Astrocyte (in vitro differentiated cells and primary cell): ENCODE data around the gene EXD3. TPM values are rescaled to one million over a fixed set of nuclear protein-coding genes. Genes with fewer than 3 reads are reported as not detected.
A peak's percentile ranks its signal among the peaks of the same experiment; 100 is the strongest.

Experiments used
- DNase-seq: peaks from one replicate; pipeline ENCODE4 v3.0.0-alpha.2; 2010; ENCODE audit warnings: low read depth
- FAIRE-seq: peaks from 2 replicates; lab custom pipeline; 2011; peaks lifted over from hg19 to GRCh38; lab: Jason Lieb, UNC
- H2AFZ ChIP-seq: 2 replicates; pipeline ENCODE4 v1.6.0; 2012; ENCODE audit warnings: low read depth, low read length, inconsistent platforms
- H3K27ac ChIP-seq: 2 replicates; pipeline ENCODE4 v1.5.1; 2011; ENCODE audit warnings: low read depth, low read length, inconsistent platforms
- H3K27me3 ChIP-seq: 2 replicates; pipeline ENCODE4 v1.6.0; 2011; ENCODE audit warnings: low read length, inconsistent platforms; ENCODE audit not compliant: insufficient read depth
- H3K36me3 ChIP-seq: 2 replicates; pipeline ENCODE4 v1.5.1; 2011; ENCODE audit warnings: low read length, inconsistent platforms; ENCODE audit not compliant: insufficient read depth
- H3K4me1 ChIP-seq: 2 replicates; pipeline ENCODE4 v1.5.1; 2011; ENCODE audit warnings: low read length, inconsistent platforms; ENCODE audit not compliant: insufficient read depth
- H3K4me2 ChIP-seq: 2 replicates; pipeline ENCODE4 v1.6.0; 2012; ENCODE audit warnings: low read length, inconsistent platforms
- H3K4me3 ChIP-seq: 2 replicates; pipeline ENCODE4 v1.5.1; 2011; ENCODE audit warnings: low read depth, mild to moderate bottlenecking, low read length, inconsistent platforms; ENCODE audit not compliant: insufficient read depth
- H3K79me2 ChIP-seq: 2 replicates; pipeline ENCODE4 v1.6.0; 2012; ENCODE audit warnings: mild to moderate bottlenecking, low read length, inconsistent platforms; ENCODE audit not compliant: insufficient read depth
- H3K9ac ChIP-seq: 2 replicates; pipeline ENCODE4 v1.6.0; 2012; ENCODE audit warnings: mild to moderate bottlenecking, low read length, inconsistent platforms
- H3K9me3 ChIP-seq: 2 replicates; pipeline ENCODE4 v1.5.1; 2012; ENCODE audit warnings: low read depth, mild to moderate bottlenecking, low read length, inconsistent platforms; ENCODE audit not compliant: insufficient read depth
- H4K20me1 ChIP-seq: 2 replicates; pipeline ENCODE4 v1.6.0; 2012; ENCODE audit warnings: low read length, inconsistent platforms; ENCODE audit not compliant: insufficient read depth
- H3K27ac Mint-ChIP-seq: one replicate; pipeline ENCODE4 v1.8.0; 2021; ENCODE audit warnings: mild to moderate bottlenecking, mixed read lengths; ENCODE audit not compliant: unreplicated experiment
- H3K27me3 Mint-ChIP-seq: one replicate; pipeline ENCODE4 v1.8.0; 2021; ENCODE audit warnings: low read depth, mixed read lengths; ENCODE audit not compliant: unreplicated experiment
- H3K36me3 Mint-ChIP-seq: one replicate; pipeline ENCODE4 v1.8.0; 2021; ENCODE audit warnings: low read depth, mixed read lengths; ENCODE audit not compliant: unreplicated experiment
- H3K4me1 Mint-ChIP-seq: one replicate; pipeline ENCODE4 v1.8.0; 2021; ENCODE audit warnings: low read depth, mixed read lengths; ENCODE audit not compliant: unreplicated experiment
- H3K4me3 Mint-ChIP-seq: one replicate; pipeline ENCODE4 v1.8.0; 2021; ENCODE audit warnings: mild to moderate bottlenecking, moderate library complexity, mixed read lengths; ENCODE audit not compliant: unreplicated experiment
- H3K9me3 Mint-ChIP-seq: one replicate; pipeline ENCODE4 v1.8.0; 2021; ENCODE audit warnings: mild to moderate bottlenecking, mixed read lengths; ENCODE audit not compliant: unreplicated experiment
- EZH2 ChIP-seq: IDR thresholded peaks from 2 replicates; pipeline ENCODE4 v1.6.1; 2012; ENCODE audit warnings: mild to moderate bottlenecking, low read length, inconsistent platforms; ENCODE audit not compliant: insufficient read depth
- total RNA-seq: library from RNA; stranded (reverse); gene quantifications from 2 replicates; pipeline ENCODE4 v1.2.1, GENCODE V29; 2021
- TF ChIP-seq, protein P1 (sequence below): IDR thresholded peaks from 2 replicates; pipeline ENCODE4 v1.5.1; 2011; ENCODE audit warnings: low read depth, mild to moderate bottlenecking, inconsistent platforms, low read length, moderate library complexity; ENCODE audit not compliant: insufficient read depth

Gene EXD3
- total RNA-seq, 1 donor from 2014 or later = 8.5 TPM

DNA sequence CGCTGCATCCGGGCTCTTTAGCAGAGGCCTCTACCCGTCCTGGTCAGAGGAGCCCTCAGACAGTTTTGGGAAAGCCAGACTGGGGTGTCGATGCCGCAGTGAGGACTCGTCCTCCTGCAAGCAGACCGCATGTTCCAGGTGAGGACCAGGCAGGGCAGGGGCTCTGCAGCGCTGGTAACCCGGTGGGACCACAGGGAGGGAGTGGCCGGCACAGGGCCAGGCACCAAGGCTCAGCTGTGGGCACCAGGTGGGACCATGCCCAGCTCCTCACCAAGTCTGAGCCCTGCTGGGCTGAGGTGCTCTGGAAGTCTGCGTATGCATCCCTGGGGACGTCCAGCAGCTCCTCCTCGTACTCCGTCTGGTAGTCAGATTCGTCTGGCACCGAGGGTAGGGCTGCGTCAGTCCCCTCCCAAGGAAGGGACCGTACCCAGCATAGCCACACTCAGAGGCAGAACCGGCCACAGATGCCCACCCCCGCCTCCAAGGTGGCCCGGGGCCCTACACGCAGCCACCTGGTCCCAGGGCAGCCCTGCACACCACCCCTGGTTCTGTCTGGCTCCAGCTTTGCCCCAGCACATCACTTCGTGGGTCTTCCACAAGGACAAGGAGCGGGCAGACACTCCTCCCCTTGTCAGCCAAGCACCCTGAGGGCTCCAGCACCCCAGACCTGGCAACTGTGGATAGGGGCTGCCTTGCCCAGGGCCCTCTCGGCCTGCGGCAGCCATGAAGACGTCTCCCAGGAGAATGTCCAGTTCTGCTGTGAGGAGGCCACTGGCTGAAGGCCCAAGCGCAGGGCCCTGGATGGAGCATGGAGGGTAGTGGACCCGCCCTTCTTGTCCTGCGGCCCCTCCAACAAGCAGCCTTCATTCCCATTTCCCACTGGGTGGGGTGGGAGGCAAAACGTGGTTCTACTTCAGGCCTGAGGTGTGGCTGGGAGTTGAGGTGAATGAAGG lies 37.7 kb upstream of the EXD3 start:
- H3K27ac Mint-ChIP-seq = no peak overlapping the region
- FAIRE-seq = no peak
- H3K4me1 Mint-ChIP-seq = peaks cover 10% of the 10 kb centered on the region
- H3K9me3 ChIP-seq = no peaks in the 10 kb centered on the region
- no peak for DNase-seq
- peaks cover 34% of the 10 kb centered on the region for H3K4me1 ChIP-seq
- H3K4me3 ChIP-seq = no peak overlapping the region
- no peak overlapping the region for H3K27ac ChIP-seq
- H3K27me3 ChIP-seq = no peaks in the 10 kb centered on the region
- no peak overlapping the region for H3K4me3 Mint-ChIP-seq
- H3K36me3 Mint-ChIP-seq = peaks cover 3% of the 10 kb centered on the region
- H3K9me3 Mint-ChIP-seq = no peaks in the 10 kb centered on the region
- no peak overlapping the region for H3K9ac ChIP-seq
- no peak for TF ChIP-seq EZH2
- TF ChIP-seq, protein P1, sequence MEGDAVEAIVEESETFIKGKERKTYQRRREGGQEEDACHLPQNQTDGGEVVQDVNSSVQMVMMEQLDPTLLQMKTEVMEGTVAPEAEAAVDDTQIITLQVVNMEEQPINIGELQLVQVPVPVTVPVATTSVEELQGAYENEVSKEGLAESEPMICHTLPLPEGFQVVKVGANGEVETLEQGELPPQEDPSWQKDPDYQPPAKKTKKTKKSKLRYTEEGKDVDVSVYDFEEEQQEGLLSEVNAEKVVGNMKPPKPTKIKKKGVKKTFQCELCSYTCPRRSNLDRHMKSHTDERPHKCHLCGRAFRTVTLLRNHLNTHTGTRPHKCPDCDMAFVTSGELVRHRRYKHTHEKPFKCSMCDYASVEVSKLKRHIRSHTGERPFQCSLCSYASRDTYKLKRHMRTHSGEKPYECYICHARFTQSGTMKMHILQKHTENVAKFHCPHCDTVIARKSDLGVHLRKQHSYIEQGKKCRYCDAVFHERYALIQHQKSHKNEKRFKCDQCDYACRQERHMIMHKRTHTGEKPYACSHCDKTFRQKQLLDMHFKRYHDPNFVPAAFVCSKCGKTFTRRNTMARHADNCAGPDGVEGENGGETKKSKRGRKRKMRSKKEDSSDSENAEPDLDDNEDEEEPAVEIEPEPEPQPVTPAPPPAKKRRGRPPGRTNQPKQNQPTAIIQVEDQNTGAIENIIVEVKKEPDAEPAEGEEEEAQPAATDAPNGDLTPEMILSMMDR = no peak
- no peak overlapping the region for H3K4me2 ChIP-seq
- H3K27me3 Mint-ChIP-seq = peaks cover 3% of the 10 kb centered on the region
- H3K79me2 ChIP-seq = no peaks in the 10 kb centered on the region
- peaks cover 30% of the 10 kb centered on the region for H4K20me1 ChIP-seq
- no peaks in the 10 kb centered on the region for H3K36me3 ChIP-seq
- H2AFZ ChIP-seq = no peak overlapping the region

DNA sequence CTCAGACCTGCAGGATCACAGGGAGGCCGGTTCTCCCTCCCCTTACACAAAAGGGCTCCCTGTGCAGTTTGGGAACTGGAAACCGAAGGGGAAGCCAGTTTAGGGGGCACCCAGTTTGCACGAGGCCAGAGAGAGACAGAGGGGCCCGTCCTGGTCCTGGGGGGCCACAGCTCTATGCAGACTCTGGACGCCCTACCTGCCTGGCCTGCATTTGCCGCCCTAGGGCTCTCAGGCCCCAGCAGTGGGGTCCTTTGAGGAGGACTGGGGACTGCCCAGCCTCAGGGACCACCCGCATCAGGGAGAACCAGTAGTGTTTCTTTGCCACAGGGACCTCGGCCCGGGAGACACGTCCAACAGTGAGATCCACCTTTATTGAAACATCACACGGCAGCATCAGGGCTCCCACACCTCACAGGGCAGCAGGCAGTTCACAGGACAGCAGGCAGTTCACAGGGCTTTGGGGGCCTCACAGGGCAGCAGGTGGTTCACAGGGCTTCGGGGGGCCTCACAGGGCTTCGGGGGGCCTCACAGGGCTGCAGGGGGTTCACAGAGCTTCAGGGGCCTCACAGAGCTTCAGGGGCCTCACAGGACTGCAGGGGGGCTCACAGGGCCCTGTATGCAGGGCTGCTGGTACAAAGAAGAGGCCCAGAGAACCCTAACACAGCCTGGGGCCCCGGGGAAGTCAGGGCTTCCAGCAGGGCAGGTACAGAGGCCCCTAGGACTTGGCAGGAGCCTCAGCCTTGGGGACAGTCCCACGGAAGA lies 36.8 kb upstream of the EXD3 start:
- Histone ChIP-seq H3K4me3 (no peak overlapping the region), H3K27ac (peak overlapping the region; percentile 48), H3K4me1 (peaks cover 42% of the 10 kb centered on the region), H3K79me2 (no peaks in the 10 kb centered on the region), H2AFZ (peak overlapping the region; percentile 88), H3K4me2 (peak overlapping the region; percentile 96), H3K27me3 (no peaks in the 10 kb centered on the region), H3K9ac (peak overlapping the region; percentile 55), H3K36me3 (no peaks in the 10 kb centered on the region), H4K20me1 (peaks cover 37% of the 10 kb centered on the region), H3K9me3 (no peaks in the 10 kb centered on the region)
- DNase-seq (no peak), FAIRE-seq (no peak)
- H3K4me3 Mint-ChIP-seq = peak overlapping the region; percentile 62
- H3K4me1 Mint-ChIP-seq = peaks cover 10% of the 10 kb centered on the region
- H3K9me3 Mint-ChIP-seq = no peaks in the 10 kb centered on the region
- no peaks in the 10 kb centered on the region for H3K27me3 Mint-ChIP-seq
- no peak for TF ChIP-seq EZH2
- TF ChIP-seq, protein P1 = no peak
- H3K36me3 Mint-ChIP-seq = peaks cover 3% of the 10 kb centered on the region
- H3K27ac Mint-ChIP-seq = no peak overlapping the region
